IMR-90 (cell line): ENCODE measurements around the gene PLBD2. TPM values are rescaled to one million over a fixed set of nuclear protein-coding genes. Genes with fewer than 3 reads are reported as not detected.

Experiments used
- ATAC-seq: fragments of 200-7000 bp; cut with Tn5 transposase; 2 replicates; pipeline ENCODE4 v1.9.1; 2020; ENCODE audit warnings: low read depth, mild to moderate bottlenecking, moderate library complexity
- BruUV-seq: library from RNA; stranded (reverse); fragments of 400-500 nt; replicated peaks from 2 replicates; lab custom pipeline; 2021; lab: Mats Ljungman, UMichigan
- CTCF ChIA-PET: fragments of 300-600 bp; formaldehyde crosslinking; extraction: SDS; loops from one replicate; lab custom pipeline; 2021; ENCODE audit warnings: antibody characterized with exemption; lab: Yijun Ruan, JAX
- POLR2A ChIA-PET: fragments of 300-600 bp; sonication (Branson Sonifier 250); formaldehyde crosslinking; loops from one replicate; lab custom pipeline; 2022; ENCODE audit warnings: antibody characterized with exemption; ENCODE audit not compliant: unreplicated experiment; lab: Charles Lee
- DNase-seq: peaks from one replicate; pipeline ENCODE4 v3.0.0; 2013
- H2AFZ ChIP-seq: replicated peaks from 2 replicates; pipeline ENCODE3; 2013; ENCODE audit warnings: low read length, mild to moderate bottlenecking; ENCODE audit not compliant: poor library complexity
- H2AK5ac ChIP-seq: 2 replicates; pipeline ENCODE4 v1.6.1; 2013; ENCODE audit warnings: low read depth, low read length, inconsistent platforms
- H2AK9ac ChIP-seq: replicated peaks from 2 replicates; pipeline ENCODE3; 2013; ENCODE audit warnings: mild to moderate bottlenecking, low read depth, low read length, moderate library complexity; ENCODE audit not compliant: poor library complexity
- H2BK120ac ChIP-seq: 2 replicates; pipeline ENCODE4 v1.6.1; 2013; ENCODE audit warnings: low read depth, low read length, inconsistent platforms
- H2BK15ac ChIP-seq: 3 replicates; pipeline ENCODE4 v1.6.1; 2013; ENCODE audit warnings: low read depth, low read length, inconsistent platforms
- H2BK20ac ChIP-seq: 2 replicates; pipeline ENCODE4 v1.6.1; 2013; ENCODE audit warnings: low read depth, mild to moderate bottlenecking, inconsistent platforms, low read length, moderate library complexity
- H2BK5ac ChIP-seq: 2 replicates; pipeline ENCODE4 v1.6.1; 2013; ENCODE audit warnings: mild to moderate bottlenecking, low read depth, low read length, inconsistent platforms; ENCODE audit not compliant: poor library complexity, severe bottlenecking
- H3K14ac ChIP-seq: replicated peaks from 2 replicates; pipeline ENCODE4 v1.6.1; 2013; ENCODE audit warnings: low read depth, low read length, inconsistent platforms
- H3K18ac ChIP-seq: 2 replicates; pipeline ENCODE4 v1.6.1; 2013; ENCODE audit warnings: low read depth, low read length, control low read depth
- H3K23ac ChIP-seq: 2 replicates; pipeline ENCODE4 v1.6.1; 2013; ENCODE audit warnings: low read depth, low read length, inconsistent platforms
- H3K27ac ChIP-seq: 2 replicates; pipeline ENCODE4 v1.5.1; 2013; ENCODE audit warnings: mild to moderate bottlenecking, control low read depth, low read length; ENCODE audit not compliant: insufficient read depth
- H3K27me3 ChIP-seq: 2 replicates; pipeline ENCODE4 v1.6.1; 2013; ENCODE audit warnings: low read length; ENCODE audit not compliant: control insufficient read depth, insufficient read depth
- H3K36me3 ChIP-seq: 2 replicates; pipeline ENCODE4 v1.6.1; 2013; ENCODE audit warnings: low read length, mixed read lengths; ENCODE audit not compliant: control insufficient read depth, insufficient read depth
- H3K4ac ChIP-seq: 2 replicates; pipeline ENCODE4 v1.6.1; 2013; ENCODE audit warnings: low read depth, low read length, inconsistent platforms
- H3K4me1 ChIP-seq: 2 replicates; pipeline ENCODE4 v1.6.1; 2013; ENCODE audit warnings: low read length, mixed read lengths; ENCODE audit not compliant: control insufficient read depth, insufficient read depth
- H3K4me2 ChIP-seq: 2 replicates; pipeline ENCODE4 v1.6.1; 2013; ENCODE audit warnings: low read depth, mild to moderate bottlenecking, control low read depth, low read length, moderate library complexity
- H3K4me3 ChIP-seq: 2 replicates; pipeline ENCODE4 v1.5.1; 2013; ENCODE audit warnings: low read depth, mild to moderate bottlenecking, control low read depth, low read length, moderate library complexity; ENCODE audit not compliant: insufficient read depth
- H3K56ac ChIP-seq: 2 replicates; pipeline ENCODE4 v1.6.1; 2013; ENCODE audit warnings: low read length, inconsistent platforms; ENCODE audit not compliant: insufficient read depth; ENCODE audit errors: extremely low read depth
- H3K79me1 ChIP-seq, 2 experiments: 2 replicates each; pipeline ENCODE4 v1.6.1; 2013; ENCODE audit warnings: low read length in 2 of 2, inconsistent platforms in 1 of 2, low read depth in 1 of 2
- H3K9ac ChIP-seq: 2 replicates; pipeline ENCODE4 v1.6.1; 2013; ENCODE audit warnings: low read depth, low read length, control low read depth
- H3K9me1 ChIP-seq: 2 replicates; pipeline ENCODE4 v1.6.1; 2013; ENCODE audit warnings: low read length, inconsistent platforms; ENCODE audit not compliant: insufficient read depth
- H3K9me3 ChIP-seq: 2 replicates; pipeline ENCODE4 v1.6.1; 2013; ENCODE audit warnings: low read length; ENCODE audit not compliant: control insufficient read depth, insufficient read depth
- H4K20me1 ChIP-seq: 2 replicates; pipeline ENCODE4 v1.6.1; 2013; ENCODE audit warnings: low read length, inconsistent platforms; ENCODE audit not compliant: insufficient read depth
- H4K5ac ChIP-seq: 2 replicates; pipeline ENCODE4 v1.6.1; 2013; ENCODE audit warnings: mild to moderate bottlenecking, low read depth, low read length, control low read depth
- H4K8ac ChIP-seq, 2 experiments: 2 replicates each; pipeline ENCODE4 v1.6.1; 2013; ENCODE audit warnings: low read depth in 2 of 2, low read length in 2 of 2, control low read depth in 1 of 2, inconsistent platforms in 1 of 2
- H4K91ac ChIP-seq: 2 replicates; pipeline ENCODE4 v1.6.1; 2013; ENCODE audit warnings: low read depth, low read length, inconsistent platforms; ENCODE audit not compliant: insufficient read depth
- BHLHE40 ChIP-seq: fragments of 150-350 bp; IDR thresholded peaks from 2 replicates; pipeline ENCODE4 v1.6.1; 2016; ENCODE audit warnings: mild to moderate bottlenecking, low read depth, low read length
- CEBPB ChIP-seq: IDR thresholded peaks from 2 replicates; pipeline ENCODE4 v1.6.1; 2012; ENCODE audit warnings: low read depth, low read length, improper control_type of control experiment
- CHD1 ChIP-seq: IDR thresholded peaks from 2 replicates; pipeline ENCODE4 v1.6.1; 2012; ENCODE audit warnings: low read depth, low read length, improper control_type of control experiment
- CTCF ChIP-seq: conservative IDR thresholded peaks from 2 replicates; pipeline ENCODE4 v1.5.1; 2012; ENCODE audit warnings: mild to moderate bottlenecking, low read depth, low read length, improper control_type of control experiment
- ELK1 ChIP-seq: fragments of 150-350 bp; IDR thresholded peaks from 2 replicates; pipeline ENCODE4 v1.6.1; 2016; ENCODE audit warnings: low read depth, mild to moderate bottlenecking, low read length, moderate library complexity, borderline replicate concordance
- MXI1 ChIP-seq: IDR thresholded peaks from 2 replicates; pipeline ENCODE4 v1.6.1; 2012; ENCODE audit warnings: low read depth, mild to moderate bottlenecking, low read length, moderate library complexity, borderline replicate concordance
- NFE2L2 ChIP-seq: fragments of 150-350 bp; IDR thresholded peaks from 2 replicates; pipeline ENCODE4 v1.6.1; 2016; ENCODE audit warnings: low read depth, mild to moderate bottlenecking, low read length
- POLR2A ChIP-seq: IDR thresholded peaks from 2 replicates; pipeline ENCODE4 v1.6.1; 2012; ENCODE audit warnings: mild to moderate bottlenecking, low read depth, low read length
- RCOR1 ChIP-seq: IDR thresholded peaks from 2 replicates; pipeline ENCODE4 v1.6.1; 2012; ENCODE audit warnings: mild to moderate bottlenecking, low read length, improper control_type of control experiment; ENCODE audit not compliant: insufficient replicate concordance
- RFX5 ChIP-seq: IDR thresholded peaks from 2 replicates; pipeline ENCODE4 v1.8.0; 2012; ENCODE audit warnings: low read depth, mild to moderate bottlenecking, low read length, moderate library complexity
- WGBS, 2 experiments: methylation state at CpG; one replicate each; pipeline versions ENCODE4 v1.1.5 to v1.1.7; 2013; ENCODE audit warnings: missing lambda C conversion rate in 2 of 2; ENCODE audit not compliant: insufficient read length in 1 of 2; ENCODE audit errors: extremely low coverage in 2 of 2; 5-methylcytosine and 5-hydroxymethylcytosine counted together
- dilution Hi-C: fragments of 300-500 bp; cut with HindIII; formaldehyde crosslinking; loops from one replicate; pipeline ENCODE4 v1.14.3; 2018; ENCODE audit warnings: low sequenced_read_pairs; ENCODE audit not compliant: unreplicated experiment
- in situ Hi-C: fragments of 300-500 bp; cut with MboI; formaldehyde crosslinking; loops from 3 replicates; pipeline ENCODE4 v1.14.3; 2019; ENCODE audit warnings: low sequenced_read_pairs, inconsistent platforms, mixed read lengths
- intact Hi-C: fragments of 100-400 bp; cut with micrococcal nuclease; formaldehyde crosslinking; loops from 2 replicates; pipeline ENCODE4 v1.10.0; 2022
- polyA plus RNA-seq, 3 experiments: library from polyadenylated mRNA; depleted of rRNA; stranded (reverse); fragments of >200 nt; gene quantifications; 2 replicates each; pipeline ENCODE4 v1.2.3, GENCODE V29; 2012; ENCODE audit warnings: low replicate concordance in 1 of 3
- total RNA-seq: library from RNA; depleted of rRNA; stranded (reverse); fragments of >200 nt; gene quantifications from 2 replicates; pipeline ENCODE4 v1.2.3, GENCODE V29; 2012

PLBD2 gene
- total and polyA plus RNA-seq, 2 of the 4 experiments (the other 2 are of a cell fraction) = 7.3 to 44.5 TPM

- POLR2A ChIA-PET = no interaction called here
These were observed 57.8 kb downstream of the PLBD2 start for GRCh38 chr12:113416091-113416754.

More at GRCh38 chr12:113416091-113416754, 57.8 kb downstream of the PLBD2 start:
- ATAC-seq = peak; percentile 66
- CTCF ChIA-PET = interaction anchor here (0.6 kb wide), 1 partner anchor 94 kb away, joined by 3 read pairs; no protein-coding TSS in a partner anchor
- intact Hi-C loops = no loop called here
- in situ Hi-C loops = no loop called here
- no peak overlapping the region for H3K4ac ChIP-seq
- H3K4me3 ChIP-seq = no peak overlapping the region
- peaks cover 3% of the 10 kb centered on the region; the same call in 1 of the 2 replicates for H3K27me3 ChIP-seq
- H4K20me1 ChIP-seq = no peaks in the 10 kb centered on the region
- no peak overlapping the region for H3K14ac ChIP-seq
- DNase-seq = no peak
- H3K4me2 ChIP-seq = no peak overlapping the region
- H3K4me1 ChIP-seq = no peaks in the 10 kb centered on the region
- no TSS peak for BruUV-seq
- no peak overlapping the region for H3K23ac ChIP-seq
- H2BK15ac ChIP-seq = no peak overlapping the region
- H3K27ac ChIP-seq = no peak overlapping the region
- no CpG with 5 or more reads among the region's 6 CpGs for WGBS, 2 experiments
- H2BK20ac ChIP-seq = no peak overlapping the region
- no peaks in the 10 kb centered on the region for H3K36me3 ChIP-seq
- no peak overlapping the region for H3K18ac ChIP-seq
- TF ChIP-seq ELK1 = no peak
- no peak for TF ChIP-seq CEBPB
- TF ChIP-seq RFX5 = no peak
- TF ChIP-seq NFE2L2 = no peak
- TF ChIP-seq POLR2A = no peak
- no peak for TF ChIP-seq MXI1
- TF ChIP-seq CHD1 = no peak
- TF ChIP-seq CTCF = no peak
- TF ChIP-seq RCOR1 = no peak
- TF ChIP-seq BHLHE40 = no peak; the same call in 1 of the 2 replicates
- H2AK9ac ChIP-seq = no peak overlapping the region
- no peak overlapping the region for H2BK120ac ChIP-seq
- H3K9me3 ChIP-seq = no peaks in the 10 kb centered on the region
- H3K56ac ChIP-seq = no peak overlapping the region
- H4K5ac ChIP-seq = no peak overlapping the region
- H3K79me1 ChIP-seq = no peaks in the 10 kb centered on the region
- H4K91ac ChIP-seq = no peak overlapping the region
- no peak overlapping the region for H2AFZ ChIP-seq
- H2AK5ac ChIP-seq = no peak overlapping the region
- H2BK5ac ChIP-seq = no peak overlapping the region
- dilution Hi-C loops = no loop called here
- H3K9ac ChIP-seq = no peak overlapping the region
- H3K9me1 ChIP-seq = no peaks in the 10 kb centered on the region
- H4K8ac ChIP-seq = no peak overlapping the region
